HepG2 (cell line): ENCODE results near the gene TBC1D16. TPM values are rescaled to one million over a fixed set of nuclear protein-coding genes. Genes with fewer than 3 reads are reported as not detected.

Experiments
- FUBP1 ChIP-seq: sonication (generic); formaldehyde crosslinking; IDR thresholded peaks from 2 replicates; pipeline ENCODE4 v1.5.1; 2020; ENCODE audit warnings: missing genetic modification reagents, mild to moderate bottlenecking, borderline replicate concordance
- ISX ChIP-seq: sonication (generic); formaldehyde crosslinking; conservative IDR thresholded peaks from 2 replicates; pipeline ENCODE4 v1.5.0; 2020; ENCODE audit warnings: missing genetic modification reagents
- POLR2AphosphoS2 ChIP-seq: IDR thresholded peaks from 2 replicates; pipeline ENCODE4 v1.6.1; 2011; ENCODE audit warnings: low read depth, low read length, improper control_type of control experiment
- PRDM10 ChIP-seq: sonication (generic); formaldehyde crosslinking; IDR thresholded peaks from 2 replicates; pipeline ENCODE4 v1.4.0; 2020; ENCODE audit warnings: low read depth, missing genetic modification reagents
- SP2 ChIP-seq: sonication (generic); formaldehyde crosslinking; IDR thresholded peaks from 2 replicates; pipeline ENCODE4 v1.5.1; 2020; ENCODE audit warnings: mild to moderate bottlenecking, missing genetic modification reagents
- YEATS4 ChIP-seq: sonication (generic); formaldehyde crosslinking; IDR thresholded peaks from 2 replicates; pipeline ENCODE4 v1.4.0; 2020; ENCODE audit warnings: missing genetic modification reagents, borderline replicate concordance
- ZNF746 ChIP-seq: sonication (generic); formaldehyde crosslinking; IDR thresholded peaks from 2 replicates; pipeline ENCODE4 v1.8.0; 2022; ENCODE audit warnings: mild to moderate bottlenecking, missing genetic modification reagents
- ZNF770 ChIP-seq: sonication (generic); formaldehyde crosslinking; IDR thresholded peaks from 2 replicates; pipeline ENCODE4 v1.5.0; 2020; ENCODE audit warnings: mild to moderate bottlenecking, missing genetic modification reagents
- polyA plus RNA-seq, 8 experiments: library from polyadenylated mRNA; depleted of rRNA in 3 of 8; stranded (reverse) in 7 of 8; unstranded in 1 of 8; fragments of >200 nt; fragmentation: Illumina TruSeq in 4 of 8; extraction: Trizol in 4 of 8; gene quantifications; 2 replicates each; pipeline versions ENCODE4 v1.2.1 to v1.2.3, GENCODE V29; 2011 to 2016; ENCODE audit warnings: low read depth in 4 of 8, missing spikeins in 1 of 8, mixed read lengths in 1 of 8; ENCODE audit not compliant: insufficient read depth in 1 of 8
- total RNA-seq, 5 experiments: library from RNA; depleted of rRNA; stranded (reverse); fragments of >200 nt; fragmentation: Illumina TruSeq; extraction: Trizol; gene quantifications; 2 replicates each; pipeline ENCODE4 v1.2.3, GENCODE V29; 2016; ENCODE audit warnings: low read depth in 1 of 5
- TF ChIP-seq, protein P1 (sequence below): IDR thresholded peaks from 2 replicates; pipeline ENCODE4 v1.6.1; 2016; ENCODE audit warnings: low read depth, missing genetic modification reagents, missing compliant biosample characterization
- TF ChIP-seq, protein P2 (sequence below): sonication (generic); formaldehyde crosslinking; IDR thresholded peaks from 2 replicates; pipeline ENCODE4 v1.4.0; 2020; ENCODE audit warnings: missing genetic modification reagents, mild to moderate bottlenecking, borderline replicate concordance

The TBC1D16 gene
- total and polyA plus RNA-seq, 2 of the 13 experiments (the other 11 are each of a cell fraction or from before 2014, with no cell fraction given): 14.9 to 24.9 TPM

DNA sequence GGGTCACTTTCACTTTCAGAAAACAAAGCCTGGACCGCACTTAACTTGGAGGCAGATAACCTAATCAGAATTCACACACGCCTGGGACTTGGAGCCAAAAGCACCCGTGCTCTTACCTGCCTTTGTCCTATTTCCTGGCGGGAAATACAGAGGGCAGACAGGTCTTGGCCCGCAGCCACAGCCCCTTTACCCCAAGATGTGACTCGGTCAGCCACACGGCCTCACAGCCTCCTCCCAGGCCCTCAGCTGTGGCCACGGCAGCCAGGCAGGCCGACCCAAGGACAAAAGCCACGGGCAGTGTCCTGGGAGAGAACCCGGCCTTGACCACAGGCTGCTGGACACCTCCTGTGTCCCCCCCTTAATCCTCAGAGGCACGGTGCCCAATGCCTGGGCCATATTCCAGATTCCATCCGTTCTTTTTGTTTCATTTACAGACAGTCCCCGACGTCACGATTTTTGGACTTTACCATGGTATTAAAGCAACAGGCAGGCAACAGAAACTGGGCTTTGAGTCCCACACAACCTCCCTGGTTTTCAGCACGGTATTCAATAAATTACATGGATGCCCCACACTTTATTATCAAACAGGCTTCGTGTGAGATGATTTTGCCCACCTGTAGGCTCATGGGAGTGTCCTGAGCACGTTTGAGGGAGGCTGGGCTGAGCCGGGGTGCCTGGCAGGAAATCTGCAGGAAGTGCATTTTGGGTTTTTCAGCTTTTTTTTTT lies 35.6 kb upstream of the TBC1D16 start (continued):
- TF ChIP-seq PRDM10 (0 out of 2 replicates have a peak, but pooled peaks have one; percentile 29), SP2 (CRISPR knock-in tag) (no peak), YEATS4 (CRISPR knock-in tag) (peak; percentile 58; the same call in 1 of the 2 replicates), ISX (no peak), POLR2AphosphoS2 (no peak), FUBP1 (CRISPR knock-in tag) (no peak), ZNF746 (CRISPR knock-in tag) (0 out of 2 replicates have a peak, but pooled peaks have one; percentile 40), ZNF770 (CRISPR knock-in tag) (no peak; the same call in none of the 2 replicates)
- TF ChIP-seq, protein P1, sequence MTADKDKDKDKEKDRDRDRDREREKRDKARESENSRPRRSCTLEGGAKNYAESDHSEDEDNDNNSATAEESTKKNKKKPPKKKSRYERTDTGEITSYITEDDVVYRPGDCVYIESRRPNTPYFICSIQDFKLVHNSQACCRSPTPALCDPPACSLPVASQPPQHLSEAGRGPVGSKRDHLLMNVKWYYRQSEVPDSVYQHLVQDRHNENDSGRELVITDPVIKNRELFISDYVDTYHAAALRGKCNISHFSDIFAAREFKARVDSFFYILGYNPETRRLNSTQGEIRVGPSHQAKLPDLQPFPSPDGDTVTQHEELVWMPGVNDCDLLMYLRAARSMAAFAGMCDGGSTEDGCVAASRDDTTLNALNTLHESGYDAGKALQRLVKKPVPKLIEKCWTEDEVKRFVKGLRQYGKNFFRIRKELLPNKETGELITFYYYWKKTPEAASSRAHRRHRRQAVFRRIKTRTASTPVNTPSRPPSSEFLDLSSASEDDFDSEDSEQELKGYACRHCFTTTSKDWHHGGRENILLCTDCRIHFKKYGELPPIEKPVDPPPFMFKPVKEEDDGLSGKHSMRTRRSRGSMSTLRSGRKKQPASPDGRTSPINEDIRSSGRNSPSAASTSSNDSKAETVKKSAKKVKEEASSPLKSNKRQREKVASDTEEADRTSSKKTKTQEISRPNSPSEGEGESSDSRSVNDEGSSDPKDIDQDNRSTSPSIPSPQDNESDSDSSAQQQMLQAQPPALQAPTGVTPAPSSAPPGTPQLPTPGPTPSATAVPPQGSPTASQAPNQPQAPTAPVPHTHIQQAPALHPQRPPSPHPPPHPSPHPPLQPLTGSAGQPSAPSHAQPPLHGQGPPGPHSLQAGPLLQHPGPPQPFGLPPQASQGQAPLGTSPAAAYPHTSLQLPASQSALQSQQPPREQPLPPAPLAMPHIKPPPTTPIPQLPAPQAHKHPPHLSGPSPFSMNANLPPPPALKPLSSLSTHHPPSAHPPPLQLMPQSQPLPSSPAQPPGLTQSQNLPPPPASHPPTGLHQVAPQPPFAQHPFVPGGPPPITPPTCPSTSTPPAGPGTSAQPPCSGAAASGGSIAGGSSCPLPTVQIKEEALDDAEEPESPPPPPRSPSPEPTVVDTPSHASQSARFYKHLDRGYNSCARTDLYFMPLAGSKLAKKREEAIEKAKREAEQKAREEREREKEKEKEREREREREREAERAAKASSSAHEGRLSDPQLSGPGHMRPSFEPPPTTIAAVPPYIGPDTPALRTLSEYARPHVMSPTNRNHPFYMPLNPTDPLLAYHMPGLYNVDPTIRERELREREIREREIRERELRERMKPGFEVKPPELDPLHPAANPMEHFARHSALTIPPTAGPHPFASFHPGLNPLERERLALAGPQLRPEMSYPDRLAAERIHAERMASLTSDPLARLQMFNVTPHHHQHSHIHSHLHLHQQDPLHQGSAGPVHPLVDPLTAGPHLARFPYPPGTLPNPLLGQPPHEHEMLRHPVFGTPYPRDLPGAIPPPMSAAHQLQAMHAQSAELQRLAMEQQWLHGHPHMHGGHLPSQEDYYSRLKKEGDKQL: no peak
- TF ChIP-seq, protein P2, sequence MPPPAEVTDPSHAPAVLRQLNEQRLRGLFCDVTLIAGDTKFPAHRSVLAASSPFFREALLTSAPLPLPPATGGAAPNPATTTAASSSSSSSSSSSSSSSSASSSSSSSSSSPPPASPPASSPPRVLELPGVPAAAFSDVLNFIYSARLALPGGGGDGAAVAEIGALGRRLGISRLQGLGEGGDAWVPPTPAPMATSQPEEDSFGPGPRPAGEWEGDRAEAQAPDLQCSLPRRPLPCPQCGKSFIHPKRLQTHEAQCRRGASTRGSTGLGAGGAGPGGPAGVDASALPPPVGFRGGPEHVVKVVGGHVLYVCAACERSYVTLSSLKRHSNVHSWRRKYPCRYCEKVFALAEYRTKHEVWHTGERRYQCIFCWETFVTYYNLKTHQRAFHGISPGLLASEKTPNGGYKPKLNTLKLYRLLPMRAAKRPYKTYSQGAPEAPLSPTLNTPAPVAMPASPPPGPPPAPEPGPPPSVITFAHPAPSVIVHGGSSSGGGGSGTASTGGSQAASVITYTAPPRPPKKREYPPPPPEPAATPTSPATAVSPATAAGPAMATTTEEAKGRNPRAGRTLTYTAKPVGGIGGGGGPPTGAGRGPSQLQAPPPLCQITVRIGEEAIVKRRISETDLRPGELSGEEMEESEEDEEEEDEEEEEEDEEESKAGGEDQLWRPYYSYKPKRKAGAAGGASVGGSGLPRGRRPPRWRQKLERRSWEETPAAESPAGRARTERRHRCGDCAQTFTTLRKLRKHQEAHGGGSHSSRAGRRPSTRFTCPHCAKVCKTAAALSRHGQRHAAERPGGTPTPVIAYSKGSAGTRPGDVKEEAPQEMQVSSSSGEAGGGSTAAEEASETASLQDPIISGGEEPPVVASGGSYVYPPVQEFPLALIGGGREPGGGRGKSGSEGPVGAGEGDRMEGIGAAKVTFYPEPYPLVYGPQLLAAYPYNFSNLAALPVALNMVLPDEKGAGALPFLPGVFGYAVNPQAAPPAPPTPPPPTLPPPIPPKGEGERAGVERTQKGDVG (CRISPR knock-in tag): no peak
